OCI-LY7 (cell line): ENCODE measurements around the gene PCDHA13. TPM values are rescaled to one million over a fixed set of nuclear protein-coding genes. Genes with fewer than 3 reads are reported as not detected.

Experiments used
- BruUV-seq: library from RNA; stranded (reverse); fragments of 400-500 nt; replicated peaks from 2 replicates; lab custom pipeline; 2021; lab: Mats Ljungman, UMichigan
- CTCF ChIA-PET: fragments of 300-600 bp; sonication (Branson Sonifier 250); formaldehyde crosslinking; loops from one replicate; lab custom pipeline; 2022; ENCODE audit warnings: antibody characterized with exemption; ENCODE audit not compliant: unreplicated experiment; lab: Charles Lee
- POLR2A ChIA-PET: fragments of 300-600 bp; sonication (Branson Sonifier 250); formaldehyde crosslinking; loops from one replicate; lab custom pipeline; 2022; ENCODE audit warnings: antibody characterized with exemption; lab: Charles Lee
- DNase-seq: peaks from one replicate; pipeline ENCODE4 v3.0.0-alpha.2; 2015; ENCODE audit warnings: low spot score
- H2AFZ ChIP-seq: fragments of 200-600 bp; sonication (generic), shearing (Covaris generic); 2 replicates; pipeline ENCODE4 v1.6.1; 2014; ENCODE audit warnings: mild to moderate bottlenecking, antibody characterized with exemption, low read length, moderate library complexity
- H3K27ac ChIP-seq: fragments of 200-600 bp; sonication (generic); 2 replicates; pipeline ENCODE4 v1.5.1; 2014; ENCODE audit warnings: mixed run types, low read depth, mild to moderate bottlenecking, moderate library complexity, low read length, inconsistent platforms; ENCODE audit not compliant: poor library complexity, severe bottlenecking
- H3K36me3 ChIP-seq: fragments of 200-600 bp; sonication (generic); 2 replicates; pipeline ENCODE4 v1.6.1; 2014; ENCODE audit warnings: mild to moderate bottlenecking, antibody characterized with exemption, low read length, moderate library complexity, mixed read lengths; ENCODE audit not compliant: insufficient read depth
- H3K4me1 ChIP-seq: fragments of 200-600 bp; sonication (generic); 2 replicates; pipeline ENCODE4 v1.5.1; 2014; ENCODE audit warnings: mild to moderate bottlenecking, low read length; ENCODE audit not compliant: insufficient read depth, poor library complexity, severe bottlenecking
- H3K4me2 ChIP-seq: fragments of 200-600 bp; sonication (generic); 2 replicates; pipeline ENCODE4 v1.6.1; 2014; ENCODE audit warnings: mild to moderate bottlenecking, low read length
- H3K4me3 ChIP-seq: fragments of 200-600 bp; sonication (generic); 2 replicates; pipeline ENCODE4 v1.5.1; 2014; ENCODE audit warnings: mild to moderate bottlenecking, low read depth, low read length; ENCODE audit not compliant: poor library complexity, severe bottlenecking
- H3K79me2 ChIP-seq: fragments of 200-600 bp; sonication (generic); 2 replicates; pipeline ENCODE4 v1.6.1; 2016; ENCODE audit warnings: low read depth, mild to moderate bottlenecking, low read length, moderate library complexity, mixed read lengths; ENCODE audit not compliant: insufficient read depth
- H3K9me2 ChIP-seq: fragments of 200-600 bp; sonication (generic); 2 replicates; pipeline ENCODE4 v1.6.1; 2016; ENCODE audit warnings: mild to moderate bottlenecking, low read length, mixed read lengths; ENCODE audit not compliant: insufficient read depth
- H3K9me3 ChIP-seq: fragments of 200-600 bp; sonication (generic); 2 replicates; pipeline ENCODE4 v1.6.1; 2014; ENCODE audit warnings: mild to moderate bottlenecking, mixed run types, low read length, mixed read lengths
- H4K20me1 ChIP-seq: fragments of 200-600 bp; sonication (generic); 2 replicates; pipeline ENCODE4 v1.6.1; 2014; ENCODE audit warnings: mild to moderate bottlenecking, antibody characterized with exemption, low read length, moderate library complexity, mixed read lengths; ENCODE audit not compliant: insufficient read depth
- CTCF ChIP-seq: fragments of 200-600 bp; sonication (generic); conservative IDR thresholded peaks from 2 replicates; pipeline ENCODE4 v1.5.1; 2014; ENCODE audit warnings: mild to moderate bottlenecking, antibody characterized with exemption, low read length, moderate library complexity, mixed read lengths
- EZH2phosphoT487 ChIP-seq: fragments of 200-600 bp; sonication (generic); IDR thresholded peaks from 2 replicates; pipeline ENCODE4 v1.6.1; 2018; ENCODE audit warnings: low read depth, borderline replicate concordance, mild to moderate bottlenecking, mixed run types, antibody characterized with exemption, low read length, moderate library complexity, mixed read lengths
- intact Hi-C: fragments of 100-400 bp; cut with micrococcal nuclease; formaldehyde crosslinking; loops from one replicate; pipeline ENCODE4 v1.10.0; 2022; ENCODE audit not compliant: unreplicated experiment
- total RNA-seq, 2 experiments: library from RNA; depleted of rRNA in 1 of 2; stranded (reverse); fragments of >200 nt in 1 of 2; shearing (Covaris generic) in 1 of 2; gene quantifications; 2 replicates each; pipeline ENCODE4 v1.2.3, GENCODE V29; 2014 to 2022

The PCDHA13 gene
- total RNA-seq, 2 experiments from 2014 or later = not detected

GRCh38 chr5:140857987-140858240 lies 24.0 kb upstream of the PCDHA13 start:
- Histone ChIP-seq H3K27ac (no peak overlapping the region), H2AFZ (no peak overlapping the region), H3K79me2 (no peaks in the 10 kb centered on the region), H3K9me2 (no peaks in the 10 kb centered on the region), H3K4me1 (no peaks in the 10 kb centered on the region), H3K9me3 (no peaks in the 10 kb centered on the region), H4K20me1 (no peaks in the 10 kb centered on the region), H3K4me2 (no peak overlapping the region), H3K36me3 (no peaks in the 10 kb centered on the region), H3K4me3 (no peak overlapping the region)
- intact Hi-C loops = no loop called here
- CTCF ChIA-PET = no interaction called here
- DNase-seq = no peak
- TF ChIP-seq CTCF (no peak), EZH2phosphoT487 (no peak)
- POLR2A ChIA-PET = no interaction called here
- no TSS peak for BruUV-seq

GRCh38 chr5:140862441-140863295 lies 19.3 kb upstream of the PCDHA13 start:
- no peak overlapping the region for H2AFZ ChIP-seq
- no peaks in the 10 kb centered on the region for H3K4me1 ChIP-seq
- no TSS peak for BruUV-seq
- no peaks in the 10 kb centered on the region for H3K9me2 ChIP-seq
- no peak for DNase-seq
- no peak overlapping the region for H3K4me2 ChIP-seq
- no peak for TF ChIP-seq CTCF
- TF ChIP-seq EZH2phosphoT487 = no peak
- H4K20me1 ChIP-seq = no peaks in the 10 kb centered on the region
- no peaks in the 10 kb centered on the region for H3K36me3 ChIP-seq
- ChIA-PET POLR2A (no interaction called here), CTCF (no interaction called here)
- H3K27ac ChIP-seq = no peak overlapping the region
- no peak overlapping the region for H3K4me3 ChIP-seq
- H3K79me2 ChIP-seq = no peaks in the 10 kb centered on the region
- H3K9me3 ChIP-seq = no peaks in the 10 kb centered on the region
- intact Hi-C loops = no loop called here
